Measurements from ENCODE around the gene TBC1D23.
"Not testable (repeated sequence)": the region's sequence is repeated elsewhere in the genome, so short reads cannot be mapped to it uniquely, and the experiment has no call there.

TBC1D23 gene

DNA sequence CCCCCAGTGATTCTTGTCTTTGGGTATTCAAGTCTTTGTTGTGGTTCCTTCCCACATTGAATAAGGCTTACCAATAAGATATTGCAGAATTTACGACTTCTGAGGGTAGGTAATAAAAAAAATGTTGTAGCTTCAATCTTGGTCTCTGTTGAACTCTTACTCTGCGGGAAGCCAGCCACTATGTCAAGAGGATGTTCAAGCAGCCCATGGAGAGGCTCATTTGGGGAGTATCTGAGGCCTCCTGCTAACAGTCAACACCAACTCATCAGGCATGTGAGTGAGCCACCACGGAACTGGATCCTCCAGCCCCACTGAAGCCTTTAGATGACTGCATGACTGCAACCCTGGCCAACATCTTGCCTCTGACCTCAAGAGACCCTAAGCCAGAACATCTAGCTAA, 3.2 kb upstream of the TBC1D23 start:
- peak; percentile 17 for DNase-seq

DNA sequence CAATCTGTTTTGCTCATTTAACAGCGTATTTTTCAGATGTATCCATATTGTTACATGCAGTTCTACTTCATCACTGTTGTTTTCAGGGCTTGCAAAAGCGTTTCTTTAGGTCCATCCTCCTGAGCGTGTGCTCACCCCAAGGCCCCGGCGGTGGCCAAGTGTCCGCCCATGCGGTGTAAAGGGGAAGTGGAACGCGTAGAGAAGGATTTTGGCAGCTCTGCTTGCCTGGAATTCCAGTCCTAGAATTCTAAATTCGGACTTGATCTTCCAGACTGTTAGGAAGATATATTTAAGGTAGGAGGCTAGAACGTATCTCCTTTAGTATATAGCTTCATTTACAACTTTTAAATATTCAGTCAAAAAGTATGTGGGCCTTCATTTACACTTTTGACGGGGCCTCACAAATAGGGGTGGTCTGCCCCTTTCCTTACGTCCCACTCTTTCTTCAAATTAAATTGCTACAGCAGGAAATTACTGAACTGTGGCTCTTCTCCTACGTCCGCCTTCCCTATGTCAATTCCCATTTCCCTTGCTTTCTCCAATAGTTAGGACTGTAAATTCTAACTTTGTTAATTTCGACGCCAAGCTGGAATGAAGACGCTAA, 609 bp upstream of the TBC1D23 start:
- peak; percentile 10 for DNase-seq

DNA sequence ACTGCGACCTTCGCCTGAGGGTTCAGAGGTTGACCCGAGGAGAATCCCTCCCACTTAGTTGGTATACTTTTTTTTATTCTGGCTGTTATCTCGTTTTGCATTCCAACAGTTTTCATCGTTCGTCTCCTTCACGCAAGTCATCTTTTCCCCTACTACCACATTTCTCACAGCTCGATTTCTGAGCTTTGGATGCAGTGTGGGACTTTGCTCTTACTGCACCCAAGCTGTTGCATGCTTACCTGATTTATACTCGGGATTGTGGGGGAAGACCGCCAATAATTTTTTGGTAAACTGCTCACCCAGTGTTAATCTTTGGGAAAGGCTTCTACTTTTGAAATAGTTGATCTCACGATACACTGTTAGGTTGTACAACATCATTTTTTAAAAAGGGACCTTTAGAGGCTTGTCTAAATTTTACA, 702 bp downstream of the TBC1D23 start:
- DNase-seq, result no peak

DNA sequence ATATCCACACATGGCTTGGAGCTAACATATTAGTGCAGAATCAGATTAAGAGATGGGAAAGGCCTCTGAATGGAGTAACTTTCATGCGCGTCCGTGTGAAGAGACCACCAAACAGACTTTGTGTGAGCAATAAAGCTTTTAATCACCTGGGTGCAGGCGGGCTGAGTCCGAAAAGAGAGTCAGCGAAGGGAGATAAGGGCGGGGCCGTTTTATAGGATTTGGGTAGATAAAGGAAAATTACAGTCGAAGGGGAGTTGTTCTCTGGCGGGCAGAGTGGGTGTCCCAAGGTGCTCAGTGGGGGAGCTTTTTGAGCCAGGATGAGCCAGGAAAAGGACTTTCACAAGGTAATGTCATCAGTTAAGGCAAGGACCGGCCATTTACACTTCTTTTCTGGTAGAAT, 2.1 kb downstream of the TBC1D23 start:
- DNase-seq, result not testable (repeated sequence)

DNA sequence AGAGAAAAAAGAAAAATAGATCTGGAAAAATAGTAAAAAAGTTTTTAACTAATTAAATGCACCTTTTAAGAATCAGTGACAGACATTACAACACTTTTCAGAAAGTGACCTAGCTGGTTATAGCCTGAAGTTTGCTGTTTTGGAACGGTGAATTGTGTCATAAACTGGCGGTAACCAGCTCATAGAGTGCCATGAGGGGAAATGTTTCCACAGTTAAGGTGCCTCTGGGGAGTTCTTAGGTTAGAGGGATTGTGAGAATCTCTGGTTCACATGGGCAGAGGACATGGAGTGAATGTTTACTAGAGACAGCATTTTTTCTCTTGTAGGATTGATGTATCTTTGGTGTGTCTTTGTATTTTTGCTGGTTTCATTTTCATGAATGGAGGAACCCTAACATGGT, 2.8 kb downstream of the TBC1D23 start:
- no peak for DNase-seq

DNA sequence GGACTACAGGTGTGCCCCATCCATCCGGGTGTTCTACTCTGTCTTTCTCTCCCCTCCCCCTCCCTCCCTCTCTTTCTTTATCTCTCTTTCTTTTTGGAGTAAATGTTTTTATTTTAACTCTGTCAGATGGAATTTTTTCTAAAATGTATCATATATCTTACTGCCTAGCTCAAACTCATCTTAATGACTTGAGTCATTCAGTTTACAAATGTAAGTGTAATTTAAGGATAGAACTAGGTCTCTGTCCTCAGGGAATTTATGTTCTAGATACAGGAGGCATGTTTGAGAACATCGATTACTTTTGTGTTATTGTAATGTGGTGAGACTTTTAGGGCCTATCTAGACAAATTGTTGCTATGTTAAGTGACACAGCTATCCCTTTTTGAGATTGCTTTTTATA, 3.5 kb downstream of the TBC1D23 start:
- DNase-seq, result no peak

DNA sequence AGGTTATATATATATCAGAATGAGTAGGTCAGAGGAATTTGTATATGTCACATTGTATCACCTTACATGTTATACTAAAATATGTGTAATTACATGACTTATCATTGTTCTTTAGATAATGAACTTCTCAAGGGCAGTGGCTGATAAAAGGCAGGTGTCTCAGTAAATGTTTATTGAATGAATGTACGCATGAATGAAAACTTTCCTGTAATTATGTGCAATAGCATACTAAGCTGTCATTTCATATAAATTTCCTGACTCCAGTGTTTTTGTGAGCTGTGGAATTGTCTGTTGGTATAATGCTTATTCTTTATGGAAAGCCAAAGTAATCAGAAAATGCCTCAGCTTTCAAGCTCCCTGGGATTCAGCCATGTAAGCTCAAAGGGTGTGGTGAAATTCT, 4.2 kb downstream of the TBC1D23 start:
- DNase-seq, result no peak

DNA sequence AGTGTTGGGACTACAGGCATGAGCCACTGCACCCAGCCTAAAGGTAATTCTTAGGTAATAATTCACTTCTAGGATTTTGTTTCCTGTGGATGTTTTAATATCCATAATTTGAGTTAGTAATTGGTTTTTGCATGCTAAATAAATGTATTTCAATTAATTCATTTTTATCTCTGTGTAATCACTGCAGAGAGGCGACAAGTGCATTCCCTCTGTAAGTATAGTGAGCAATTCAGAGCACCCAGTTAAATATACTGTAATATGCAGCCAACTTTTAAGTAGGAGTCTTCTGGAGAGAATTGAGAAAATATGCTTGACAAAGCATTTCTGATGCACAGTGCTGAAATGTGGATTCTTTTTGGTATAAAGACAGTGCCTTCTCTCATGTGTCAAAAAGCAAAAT, 5.7 kb downstream of the TBC1D23 start:
- DNase-seq, result no peak

DNA sequence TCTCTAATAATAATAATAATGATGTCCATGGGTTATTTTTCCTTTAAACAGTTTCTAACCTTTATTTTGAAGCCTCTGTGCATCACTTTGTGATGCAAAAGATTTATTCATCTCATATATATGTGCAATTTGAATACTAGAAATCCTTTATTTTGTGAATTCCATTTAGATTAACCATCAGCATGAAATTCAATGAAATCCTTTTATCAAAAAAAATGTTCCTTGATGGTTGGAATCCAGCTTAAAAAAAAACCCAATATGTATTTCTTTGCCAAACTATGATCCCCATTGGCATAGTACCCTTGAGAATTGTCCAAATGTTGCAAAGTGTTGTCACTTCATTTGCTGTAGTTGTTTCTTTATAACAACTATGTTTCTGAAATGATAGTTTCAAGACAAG, 7.4 kb downstream of the TBC1D23 start:
- DNase-seq, result no peak

DNA sequence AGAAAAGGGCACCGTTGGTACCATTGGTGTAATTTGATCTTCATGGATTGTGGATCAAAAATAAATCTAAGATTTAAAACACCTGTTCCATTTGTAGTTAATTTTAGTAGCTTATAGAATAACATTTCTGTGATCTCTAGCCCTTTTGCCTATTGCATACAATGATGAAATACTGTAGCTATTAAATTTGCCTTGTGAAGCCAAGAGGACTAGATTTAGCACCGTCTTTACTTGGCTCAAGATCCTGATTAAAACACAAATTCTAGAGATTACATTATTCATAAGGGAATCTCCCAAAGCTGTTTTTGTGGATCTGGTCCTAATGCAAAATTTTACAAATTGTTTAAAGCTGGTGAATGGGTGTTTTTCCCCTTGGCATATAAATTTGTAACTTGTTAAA, 8.2 kb downstream of the TBC1D23 start:
- no peak for DNase-seq

DNA sequence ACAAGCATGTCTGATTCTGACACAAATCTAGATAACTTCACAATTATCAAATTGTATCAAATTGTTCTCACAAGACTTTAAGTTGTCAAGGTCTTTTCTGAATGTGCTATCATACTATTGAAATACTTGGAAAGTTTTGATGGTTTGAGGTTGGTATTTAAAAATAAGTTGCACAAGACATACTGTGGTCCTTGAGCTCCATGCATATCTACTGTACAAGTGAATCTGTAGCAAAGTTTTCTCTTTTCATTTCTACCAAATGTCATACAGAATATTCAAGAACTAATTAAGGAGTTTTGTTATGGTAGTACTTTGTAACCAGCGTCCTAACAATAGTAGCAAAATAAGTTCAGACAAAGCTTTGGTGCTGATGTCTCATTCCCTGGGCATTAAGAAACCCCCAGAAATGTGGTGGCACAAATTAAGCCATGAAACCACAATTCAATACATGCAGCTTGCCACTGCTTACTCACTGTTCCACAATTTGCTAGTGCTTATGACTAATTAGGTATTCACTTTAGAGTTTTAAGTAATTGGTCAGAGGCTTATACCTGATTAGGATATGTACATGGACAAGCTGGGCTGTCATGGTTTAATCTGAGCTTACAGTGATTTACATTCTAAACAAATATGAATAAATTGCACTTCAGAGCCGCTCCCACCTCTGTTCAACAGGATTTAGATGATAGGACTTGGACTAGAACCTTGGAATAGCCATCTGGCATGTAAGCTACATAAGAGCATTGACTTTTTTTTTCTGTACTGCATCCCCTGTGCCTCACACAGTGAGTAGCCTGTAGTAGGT, 8.8 kb downstream of the TBC1D23 start:
- peak; percentile 43 for DNase-seq

DNA sequence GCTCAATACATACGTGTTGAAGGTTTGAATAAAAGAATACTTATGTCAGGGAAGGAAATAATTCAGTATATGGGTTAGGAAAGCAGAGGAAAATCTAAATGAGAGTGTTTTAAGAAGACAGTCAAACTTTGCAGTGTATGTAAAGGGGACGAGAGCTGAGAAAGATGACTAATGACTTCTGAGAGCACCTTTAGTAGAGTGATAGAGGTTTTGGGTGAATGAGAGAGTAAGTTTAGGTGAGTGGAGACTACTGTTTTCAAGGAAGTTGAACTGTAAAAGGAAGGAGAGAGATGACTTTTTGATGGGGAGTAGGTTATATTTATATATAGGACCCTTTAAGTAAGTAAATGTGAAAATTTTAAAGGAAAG, 9.4 kb downstream of the TBC1D23 start:
- DNase-seq, result no peak

DNA sequence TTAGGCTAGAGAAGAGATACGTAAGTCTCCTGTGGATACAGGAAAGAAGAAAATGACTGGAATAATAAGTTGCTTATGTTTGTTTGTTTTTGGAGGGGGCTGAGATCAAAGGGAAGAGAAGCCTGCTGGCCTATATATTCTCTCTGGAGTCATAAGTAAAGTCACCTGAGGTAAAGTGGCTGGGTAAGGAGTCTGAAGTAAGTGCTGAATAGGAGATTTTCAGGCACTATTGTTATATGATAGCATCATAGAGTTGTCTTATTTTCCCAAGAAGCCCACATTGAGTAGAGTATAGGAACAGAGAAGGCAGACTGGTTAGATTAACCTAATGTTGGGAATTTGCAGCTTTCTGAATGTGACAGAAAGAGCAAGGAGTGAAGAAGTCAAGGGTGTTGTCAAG, 10.7 kb downstream of the TBC1D23 start:
- DNase-seq, result no peak

DNA sequence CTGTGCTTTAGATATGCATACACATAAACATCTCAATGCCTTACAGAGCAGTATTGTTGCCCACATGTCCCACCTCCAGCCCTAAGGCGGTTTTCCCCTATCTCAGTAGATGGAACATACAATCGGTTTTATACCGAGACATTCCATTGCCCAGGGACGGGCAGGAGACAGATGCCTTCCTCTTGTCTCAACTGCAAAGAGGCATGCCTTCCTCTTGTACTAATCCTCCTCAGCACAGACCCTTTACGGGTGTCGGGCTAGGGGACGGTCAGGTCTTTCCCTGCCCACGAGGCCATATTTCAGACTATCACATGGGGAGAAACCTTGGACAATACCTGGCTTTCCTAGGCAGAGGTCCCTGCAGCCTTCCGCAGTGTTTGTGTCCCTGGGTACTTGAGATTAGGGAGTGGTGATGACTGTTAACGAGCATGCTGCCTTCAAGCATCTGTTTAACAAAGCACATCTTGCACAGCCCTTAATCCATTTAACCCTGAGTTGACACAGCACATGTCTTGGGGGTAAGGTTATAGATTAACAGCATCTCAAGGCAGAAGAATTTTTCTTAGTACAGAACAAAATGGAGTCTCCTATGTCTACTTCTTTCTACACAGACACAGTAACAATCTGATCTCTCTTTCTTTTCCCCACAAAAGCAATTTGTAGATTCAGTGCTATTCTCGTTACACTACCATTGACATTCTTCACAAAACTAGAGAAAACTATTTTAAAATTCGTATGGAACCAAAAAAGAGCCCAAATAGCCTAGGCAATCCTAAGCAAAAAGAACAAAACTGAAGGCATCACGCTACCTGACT, 12.2 kb downstream of the TBC1D23 start:
- not testable (repeated sequence) for DNase-seq

DNA sequence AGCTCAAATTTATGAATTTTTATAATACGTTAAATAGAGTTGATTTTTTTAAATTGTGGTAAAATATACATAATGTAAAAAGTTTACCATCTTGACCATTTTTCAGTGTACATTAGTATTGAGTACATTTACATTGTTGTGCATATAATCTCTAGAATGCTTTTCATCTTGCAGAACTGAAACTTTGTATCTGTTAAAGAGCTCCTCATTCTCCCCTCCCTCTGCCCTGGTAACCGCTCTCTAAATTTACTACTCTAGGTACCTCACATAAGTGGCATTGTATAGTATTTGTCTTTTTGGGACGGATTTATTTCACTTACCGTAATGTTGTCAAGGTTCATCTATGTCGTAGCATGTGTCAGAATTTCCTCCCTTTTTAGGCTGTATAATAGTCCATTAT, 13.6 kb downstream of the TBC1D23 start:
- no peak for DNase-seq

DNA sequence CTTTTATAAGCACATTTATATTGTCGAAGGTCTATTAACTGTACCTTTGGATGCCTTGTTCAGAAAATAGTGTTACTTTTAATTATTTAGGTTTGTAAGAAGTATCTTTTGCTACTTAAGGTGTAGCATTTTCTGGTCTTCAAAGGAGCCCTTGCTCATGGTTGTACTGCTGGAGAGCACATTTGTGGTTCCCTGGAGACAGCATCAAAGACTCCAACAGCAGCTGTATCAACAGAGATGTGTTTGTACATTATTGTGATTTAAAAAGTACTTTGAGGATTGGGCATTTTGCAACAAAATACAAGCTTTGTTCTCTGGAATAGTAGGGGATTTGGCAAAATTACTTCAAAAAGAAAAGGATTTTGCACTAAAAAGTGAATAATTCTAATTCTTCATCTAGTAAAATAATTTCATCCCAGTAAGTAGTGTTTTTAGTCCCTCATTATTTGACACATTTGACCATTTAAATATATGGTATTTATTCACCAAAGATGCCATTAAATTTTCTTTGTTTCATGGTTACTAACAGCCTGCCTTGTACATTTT, 16.5 kb downstream of the TBC1D23 start:
- DNase-seq, result no peak

DNA sequence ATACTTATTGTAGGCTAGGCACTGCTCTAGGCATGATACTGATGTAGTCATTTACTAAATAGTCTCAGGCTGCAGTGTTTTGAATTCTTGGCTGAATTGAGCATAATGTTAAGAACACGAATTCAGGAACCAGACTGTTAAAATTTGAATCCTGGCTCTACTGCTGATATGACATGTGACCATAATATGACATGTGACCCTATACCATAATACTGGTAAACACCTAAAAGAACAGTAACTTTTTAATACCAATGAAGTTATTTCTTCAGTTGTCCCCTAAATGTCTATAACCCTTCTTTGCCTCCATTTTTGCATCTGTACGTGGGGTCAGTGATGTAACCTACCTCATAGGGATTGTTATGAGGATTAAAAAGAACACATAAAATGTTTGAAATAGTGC, 18.1 kb downstream of the TBC1D23 start:
- no peak for DNase-seq

DNA sequence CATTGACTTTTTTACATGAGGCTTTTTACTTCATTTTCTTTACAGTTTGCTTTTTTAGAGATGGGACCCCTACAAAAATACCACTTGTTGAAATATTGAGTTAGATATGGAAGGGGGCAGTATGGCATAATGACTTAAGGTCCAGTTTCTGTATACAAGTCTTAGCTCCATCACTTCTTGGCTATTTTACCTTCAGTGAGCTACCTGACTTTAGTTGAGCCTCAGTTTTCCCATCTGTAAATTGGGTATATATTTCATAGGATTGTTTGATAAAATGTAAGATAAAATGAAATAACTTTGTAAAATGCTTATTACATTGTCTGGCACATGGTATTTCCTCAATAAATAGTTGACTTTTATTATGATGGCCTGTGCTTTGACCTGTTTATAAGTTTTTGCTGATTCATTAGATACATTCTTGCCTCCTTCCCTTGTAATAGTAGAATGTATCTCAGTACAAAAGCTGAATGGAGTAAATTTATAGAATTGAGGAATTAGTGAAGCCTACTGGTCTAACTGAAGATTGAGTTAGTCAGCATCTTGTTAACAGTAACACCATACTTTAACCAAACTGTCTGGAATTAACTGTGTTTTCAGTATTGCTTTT, 27.6 kb downstream of the TBC1D23 start:
- DNase-seq, result no peak

DNA sequence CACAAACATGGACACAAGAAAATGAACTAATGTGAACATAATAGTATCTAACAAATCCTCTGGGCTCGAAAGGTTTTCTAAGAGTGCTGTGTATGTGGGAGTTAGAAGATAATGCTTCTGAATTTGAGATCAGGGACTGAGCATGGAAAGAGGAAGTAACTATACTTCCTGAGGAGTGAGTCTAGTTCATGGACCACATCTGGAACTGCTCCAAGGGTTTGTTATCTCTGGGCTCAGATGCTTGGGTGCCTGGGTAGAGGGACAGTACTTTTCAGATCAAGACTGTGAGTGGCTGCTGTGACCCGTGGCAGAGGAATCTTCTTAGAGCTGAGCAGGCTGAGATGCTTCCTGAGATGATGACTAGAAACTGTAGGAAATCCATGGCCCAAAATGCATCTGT, 28.5 kb downstream of the TBC1D23 start:
- no peak for DNase-seq

DNA sequence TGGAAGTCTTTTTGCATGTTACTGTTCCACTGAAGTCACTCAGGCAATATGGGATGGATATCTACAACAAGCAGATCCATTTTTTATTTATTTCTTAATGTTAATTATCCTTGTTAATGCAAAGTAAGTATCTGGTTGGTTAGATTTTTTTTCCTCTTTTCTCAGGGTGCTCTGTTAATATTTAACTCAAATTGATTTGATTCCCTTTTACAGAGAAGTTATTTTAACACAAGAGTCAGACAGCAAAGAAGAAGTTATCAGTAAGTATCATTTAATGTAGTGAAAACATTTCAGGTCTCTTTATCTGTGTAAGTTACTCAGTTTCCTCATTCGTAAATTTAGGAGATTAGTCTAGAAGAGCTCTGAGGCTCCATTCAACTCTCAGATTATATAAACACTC, 34.3 kb downstream of the TBC1D23 start:
- no peak for DNase-seq

DNA sequence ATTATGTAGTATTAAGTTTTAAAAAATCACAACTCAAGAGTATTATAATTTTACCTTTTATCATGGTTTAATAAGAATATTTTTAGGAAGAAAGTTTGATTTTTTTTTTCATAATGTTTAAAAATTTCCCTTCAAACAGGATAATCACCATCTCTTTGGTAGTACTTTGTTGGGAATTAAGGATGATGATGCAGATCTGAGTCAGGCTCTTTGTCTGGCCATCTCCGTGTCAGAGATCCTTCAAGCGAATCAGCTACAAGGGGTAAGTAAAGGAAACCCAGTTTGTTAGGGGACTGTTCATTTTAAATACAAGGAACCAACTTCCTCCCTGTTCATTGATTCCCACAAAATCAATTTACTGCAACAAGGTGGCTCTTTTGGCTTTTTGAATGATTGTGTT, 37.0 kb downstream of the TBC1D23 start:
- DNase-seq, result no peak

DNA sequence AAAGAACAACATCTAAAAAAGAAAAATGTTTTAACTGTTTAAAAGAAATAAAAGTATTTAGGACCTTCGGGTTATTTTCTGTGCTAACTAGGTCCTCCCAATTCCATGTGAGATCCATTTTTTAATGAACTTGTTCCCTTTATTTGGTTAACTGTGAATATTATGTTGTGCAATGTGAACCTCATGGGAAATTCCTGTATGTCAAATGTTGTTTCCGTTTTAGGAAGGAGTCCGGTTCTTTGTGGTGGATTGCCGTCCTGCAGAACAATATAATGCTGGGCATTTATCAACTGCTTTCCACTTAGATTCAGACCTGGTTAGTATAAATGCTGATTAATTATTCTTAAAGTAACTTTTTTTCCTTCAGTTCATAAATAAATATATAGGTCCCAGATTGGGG, 38.2 kb downstream of the TBC1D23 start:
- DNase-seq, result no peak

DNA sequence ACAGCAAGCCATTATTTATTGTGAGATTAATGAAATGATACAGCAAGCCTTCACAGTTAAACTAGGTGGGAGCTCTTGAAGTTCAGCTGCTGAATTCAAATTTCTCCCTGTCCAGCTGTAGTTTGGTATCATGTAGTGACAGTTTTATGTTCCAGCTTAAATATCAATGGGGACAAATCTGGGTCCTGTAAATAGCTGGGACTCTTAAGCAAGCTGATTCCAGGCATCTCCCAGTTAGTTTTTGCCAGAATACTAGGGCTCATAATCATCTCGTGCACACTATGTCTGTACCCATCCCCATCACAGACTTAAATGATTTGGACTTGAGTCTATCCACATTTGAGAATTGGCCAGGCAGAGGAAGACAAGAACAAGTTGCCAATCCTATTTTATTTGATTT, 45.9 kb downstream of the TBC1D23 start:
- DNase-seq, result no peak

Data from activated CD4-positive, alpha-beta T cell treated with anti-CD3 and anti-CD28 coated beads for 48 hours (primary cell).